Heart right ventricle (tissue), 16 donors: ENCODE measurements around the gene MLX. TPM values are rescaled to one million over a fixed set of nuclear protein-coding genes. Genes with fewer than 3 reads are reported as not detected.
"Not testable (repeated sequence)": the region's sequence is repeated elsewhere in the genome, so short reads cannot be mapped to it uniquely, and the experiment has no call there.

Experiments used
- ATAC-seq, 8 donors: fragments of 200-7000 bp; cut with Tn5 transposase; one replicate each; pipeline ENCODE4 v1.9.1; 2020; ENCODE audit warnings: mild to moderate bottlenecking in 8 of 8, moderate library complexity in 8 of 8, moderate number of reproducible peaks in 1 of 8
- DNase-seq, 2 donors: peaks; one replicate each; pipeline ENCODE4 v3.0.0-alpha.2; 2020
- H3K27ac ChIP-seq, 10 donors: fragments of 200-600 bp; sonication (generic) in 2 of 10; one replicate each; pipeline versions ENCODE4 v1.5.0 to v1.8.0; 2020 to 2022; ENCODE audit warnings: mild to moderate bottlenecking in 3 of 10
- H3K27me3 ChIP-seq, 7 donors: fragments of 200-600 bp; one replicate each; pipeline ENCODE4 v1.8.0; 2021 to 2022; ENCODE audit warnings: mild to moderate bottlenecking in 2 of 7
- H3K36me3 ChIP-seq, 9 donors: fragments of 200-600 bp; sonication (generic) in 1 of 9; one replicate each; pipeline versions ENCODE4 v1.5.0 to v1.8.0; 2020 to 2022; ENCODE audit warnings: mild to moderate bottlenecking in 2 of 9
- H3K4me1 ChIP-seq, 9 donors: fragments of 200-600 bp; sonication (generic) in 1 of 9; one replicate each; pipeline versions ENCODE4 v1.5.0 to v1.8.0; 2020 to 2022; ENCODE audit warnings: mild to moderate bottlenecking in 4 of 9
- H3K4me3 ChIP-seq, 10 donors: fragments of 200-600 bp; sonication (generic) in 2 of 10; one replicate each; pipeline versions ENCODE4 v1.5.0 to v1.8.0; 2020 to 2022; ENCODE audit warnings: mild to moderate bottlenecking in 7 of 10, moderate library complexity in 2 of 10
- H3K9me3 ChIP-seq, 11 donors: fragments of 200-600 bp in 10 of 11; sonication (generic) in 2 of 11; one replicate each; pipeline versions ENCODE4 v1.5.0 to v1.8.0; 2013 to 2022; ENCODE audit warnings: mild to moderate bottlenecking in 2 of 11, control low read depth in 1 of 11, moderate library complexity in 1 of 11
- CTCF ChIP-seq, 9 donors: fragments of 200-600 bp; sonication (generic) in 2 of 9; IDR thresholded peaks; one replicate each; pipeline versions ENCODE4 v1.5.0 to v1.8.0; 2021 to 2022; ENCODE audit warnings: antibody characterized with exemption in 9 of 9, mild to moderate bottlenecking in 5 of 9, moderate library complexity in 1 of 9
- WGBS, 2 donors: extraction: QIAGEN DNeasy Blood & Tissue Kit; methylation state at CpG; one replicate each; pipeline ENCODE4 v1.1.7; 2013; ENCODE audit warnings: inconsistent platforms in 1 of 2; 5-methylcytosine and 5-hydroxymethylcytosine counted together
- intact Hi-C, 10 donors: fragments of 100-400 bp; cut with DNase I; formaldehyde crosslinking; loops; one replicate each; pipeline versions ENCODE4 v1.11.1 to v1.14.2; 2022
- polyA plus RNA-seq, 2 donors: library from polyadenylated mRNA; stranded (reverse); fragments of 200-250 nt; gene quantifications; one replicate each; pipeline ENCODE4 v1.2.3, GENCODE V29; 2013
- total RNA-seq, 10 donors: library from RNA; stranded (reverse); fragmentation: NEBNext Ultra II Directional in 3 of 10; extraction: Animal tissue kit (Norgen Biotek cat#: 25700) in 3 of 10; gene quantifications; one replicate each; pipeline versions ENCODE4 v1.2.1 to v1.2.4, GENCODE V29; 2021 to 2023
- donor health status: Arrhythmogenic right ventricular cardiomyopathy.
- donor health status: ischemic (EF 13 %, LVEDD 7.1; RV severe dilation, severe dysfunction).
- donor health status: healthy with polysubstance abuse.
- donor health status: DM: no; HTN: yes; CAD: no.
- donor health status: DM: no; HTN: no; CAD: no.
- donor health status: ischemic (EF 25% LVEDD 6.9; RV normal size, moderate dysfunction).
- donor health status: ischemic (EF 25% LVEDD 5.7; RV mildly dilated, moderate dysfunction).
- donor health status: healthy.
- donor health status: DM: yes; HTN: yes; CAD: no.
- donor health status: Ischemic cardiomyopathy.
- donor health status: ischemic (EF 35%, LVEDD 5.7; RV mildly dilated, moderate dysfunction).
- donor health status: nonischemic (EF 11% LVEDD 7.7; RV severe dilation, severe dysfunction).
- donor health status: DM: yes; HTN: yes; CAD: no.
- donor health status: PGD.
- donor health status: ischemic (EF 29% LVEDD 5.4; RV normal size, mild dysfunction).
- donor health status: nonischemic (EF 23%, LVEDD 6.1; RV moderate dilation, normal function).

MLX gene
- total and polyA plus RNA-seq, 12 donors, result 45.7 to 87.2 (median 56.9) TPM

- Histone ChIP-seq H3K4me3 (no peak overlapping the region), H3K4me1 (peaks cover 5 to 24% (median 15%) of the 10 kb centered on the region in 9 donors), H3K27me3 (peaks cover 0 to 13% (median 0%) of the 10 kb centered on the region in 7 donors), H3K27ac (peak overlapping the region in 2 of 10 donors; percentile 48 to 69), H3K9me3 (no peaks in the 10 kb centered on the region), H3K36me3 (peaks cover 0 to 35% (median 15%) of the 10 kb centered on the region in 9 donors)
- 84 to 87% methylated on average over 23 of the region's 23 CpGs for WGBS, 2 donors
- no peak for TF ChIP-seq CTCF (IDR thresholded peaks at IDR 0.05)
- intact Hi-C loops, result no loop called here
- peak in 5 of 8 donors; percentile 5 to 34 (median 13) for ATAC-seq
- no peak for DNase-seq
These were observed 19.9 kb upstream of the MLX start for GRCh38 chr17:42547001-42547461.

DNA sequence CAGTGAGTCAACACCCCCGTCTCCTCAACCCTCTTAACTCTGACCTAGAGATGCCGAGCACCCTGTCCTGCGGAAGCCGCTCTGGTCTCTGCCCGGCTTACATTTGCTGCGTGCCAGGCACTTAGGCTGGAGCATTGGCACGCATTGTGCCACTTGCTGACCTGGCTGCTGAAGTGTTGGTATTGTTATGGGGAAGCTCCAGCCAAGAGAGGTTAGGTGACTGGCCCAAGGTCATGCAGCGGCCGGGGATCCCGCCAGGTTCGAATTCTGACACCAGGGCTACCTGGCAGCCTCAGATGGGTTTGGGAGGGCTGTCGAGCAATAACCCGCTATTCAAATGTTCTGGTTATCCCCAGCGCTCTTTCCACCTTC, 19.2 kb upstream of the MLX start:
- ATAC-seq (peak; percentile 26 to 79 (median 68)), DNase-seq (peak in 1 of 2 donors; percentile 51)
- WGBS, 2 donors, result 59 to 69% methylated on average over 14 of the region's 14 CpGs
- Histone ChIP-seq H3K4me3 (peak overlapping the region in 4 of 10 donors; percentile 17 to 38 (median 32)), H3K27me3 (peaks cover 0 to 13% (median 0%) of the 10 kb centered on the region in 7 donors), H3K4me1 (peaks cover 5 to 26% (median 15%) of the 10 kb centered on the region in 9 donors), H3K9me3 (no peaks in the 10 kb centered on the region), H3K27ac (peak overlapping the region in 4 of 10 donors; percentile 4 to 69 (median 44)), H3K36me3 (peaks cover 0 to 28% (median 8%) of the 10 kb centered on the region in 9 donors)
- intact Hi-C loops, result no loop called here
- no peak for TF ChIP-seq CTCF (IDR thresholded peaks at IDR 0.05)

- intact Hi-C loops, result no loop called here
- peak in 5 of 9 donors; percentile 17 to 41 (median 37) for TF ChIP-seq CTCF (IDR thresholded peaks at IDR 0.05)
- Histone ChIP-seq H3K27ac (peak overlapping the region in 4 of 10 donors; percentile 4 to 69 (median 44)), H3K9me3 (no peaks in the 10 kb centered on the region), H3K4me3 (peak overlapping the region in 8 of 10 donors; percentile 8 to 46 (median 33)), H3K4me1 (peaks cover 5 to 31% (median 19%) of the 10 kb centered on the region in 9 donors), H3K36me3 (peaks cover 0 to 25% (median 4%) of the 10 kb centered on the region in 9 donors), H3K27me3 (peaks cover 0 to 13% (median 0%) of the 10 kb centered on the region in 7 donors)
- ATAC-seq (peak; percentile 13 to 50 (median 38)), DNase-seq (peak in 1 of 2 donors; percentile 62)
- WGBS, 2 donors, result 17 to 23% methylated on average over 71 to 73 of the region's 74 CpGs
These were observed 18.6 kb upstream of the MLX start for GRCh38 chr17:42548070-42548837.

DNA sequence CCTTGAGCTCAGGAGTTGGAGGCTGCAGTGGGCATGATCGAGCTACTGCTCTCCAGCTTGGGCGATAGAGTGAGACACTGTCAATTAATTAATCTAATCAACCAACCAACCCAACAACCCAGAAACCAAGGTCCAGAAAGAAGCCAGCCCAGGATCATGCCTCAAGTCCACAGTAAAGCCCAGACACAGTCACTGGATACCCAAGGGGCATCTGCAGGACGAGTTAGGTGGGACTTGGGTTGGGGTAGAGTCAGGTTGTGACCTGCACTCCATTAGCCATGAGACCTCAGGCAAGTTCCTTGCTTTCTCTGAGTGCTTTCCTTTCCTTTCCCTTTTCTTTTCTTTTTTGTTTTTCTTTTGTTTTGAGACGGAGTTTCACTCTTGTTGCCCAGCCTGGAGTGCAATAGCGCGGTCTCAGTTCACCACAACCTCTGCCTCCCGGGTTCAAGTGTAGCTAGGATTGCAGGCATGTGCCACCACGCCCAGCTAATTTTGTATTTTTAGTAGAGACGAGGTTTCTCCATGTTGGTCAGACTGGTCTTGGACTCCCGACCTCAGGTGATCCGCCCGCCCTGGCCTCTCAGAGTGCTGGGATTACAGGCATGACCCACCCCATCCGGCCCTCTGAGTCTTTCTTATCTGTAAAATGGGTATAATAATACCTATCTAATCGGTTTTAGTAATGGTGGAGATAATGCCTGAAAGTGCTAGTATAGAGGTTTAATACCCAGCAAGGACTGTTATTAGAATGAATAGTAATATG, 17.7 kb upstream of the MLX start:
- no peak for ATAC-seq
- no peak for TF ChIP-seq CTCF (IDR thresholded peaks at IDR 0.05)
- peaks cover 0 to 18% (median under 1%) of the 10 kb centered on the region in 9 donors for H3K36me3 ChIP-seq
- H3K9me3 ChIP-seq, result no peaks in the 10 kb centered on the region
- no peak overlapping the region for H3K27ac ChIP-seq
- WGBS, 2 donors, result 83 to 84% methylated on average over 14 of the region's 14 CpGs
- peaks cover 0 to 13% (median 0%) of the 10 kb centered on the region in 7 donors for H3K27me3 ChIP-seq
- DNase-seq, result no peak
- no peak overlapping the region for H3K4me3 ChIP-seq
- intact Hi-C loops, result no loop called here
- peaks cover 10 to 40% (median 28%) of the 10 kb centered on the region in 9 donors for H3K4me1 ChIP-seq

GRCh38 chr17:42552736-42553135, 14.2 kb upstream of the MLX start, which contains the start of gene HSD17B1:
HSD17B1 (plus strand) TSS chr17:42552923; CDS start chr17:42552934, 11 bp downstream.
- peaks cover 7 to 44% (median 33%) of the 10 kb centered on the region in 9 donors for H3K4me1 ChIP-seq
- DNase-seq, H3K36me3 ChIP-seq, ATAC-seq, H3K9me3 ChIP-seq, intact Hi-C loops: not testable (repeated sequence)
- peak within 1 kb of the TSS in 9 of 10 donors; percentile 69 to 96 (median 88) for H3K4me3 ChIP-seq
- WGBS, 2 donors, result 80 to 91% methylated on average over 14 to 15 of the region's 15 CpGs
- H3K27ac ChIP-seq, result peak within 1 kb of the TSS in 6 of 10 donors; percentile 86 to 97 (median 92)
- peaks cover 0 to 13% (median 0%) of the 10 kb centered on the region in 7 donors for H3K27me3 ChIP-seq
